Measurements from ENCODE around the gene MAGEB5.

- TF ChIP-seq CTCF (IDR thresholded peaks at IDR 0.05; ENCODE audit: low read depth, low read length, poor library complexity, severe bottlenecking) = no peak
- TF ChIP-seq EZH2phosphoT487 (IDR thresholded peaks at IDR 0.05; ENCODE audit: borderline replicate concordance, low read length) = no peak
Observed at GRCh38 chrX:26234177-26234576, 18.2 kb downstream of the MAGEB5 start.

All from DOHH2 (cell line).